Vagina (tissue), 2 donors: ENCODE data around the gene DPP6. TPM values are rescaled to one million over a fixed set of nuclear protein-coding genes. Genes with fewer than 3 reads are reported as not detected.

Experiments used
- DNase-seq, 2 donors: peaks; one replicate each; pipeline ENCODE4 v3.0.0-alpha.2; 2017; ENCODE audit errors: extremely low spot score in 2 of 2
- H3K27ac ChIP-seq: fragments of 200-600 bp; sonication (generic); one replicate; pipeline ENCODE4 v1.5.1; 2019
- H3K27me3 ChIP-seq: fragments of 200-600 bp; sonication (generic); one replicate; pipeline ENCODE4 v1.5.1; 2019
- H3K36me3 ChIP-seq, 2 donors: fragments of 200-600 bp; sonication (generic); one replicate each; pipeline ENCODE4 v1.5.1; 2017 to 2019
- H3K4me1 ChIP-seq: fragments of 200-600 bp; sonication (generic); one replicate; pipeline ENCODE4 v1.5.1; 2019
- H3K4me3 ChIP-seq, 2 donors: fragments of 200-600 bp; sonication (generic); 1 replicate in 1 of 2; 2 replicates in 1 of 2; pipeline ENCODE4 v1.5.1; 2016 to 2019
- H3K9me3 ChIP-seq: fragments of 200-600 bp; sonication (generic); one replicate; pipeline ENCODE4 v1.5.1; 2019
- CTCF ChIP-seq, 3 experiments: fragments of 450-650 bp in 2 of 3; fragments of 200-600 bp in 1 of 3; sonication (generic) in 1 of 3; IDR thresholded peaks; one replicate each; pipeline ENCODE4 v1.5.1; 2017 to 2019; ENCODE audit warnings: antibody characterized with exemption in 3 of 3, mild to moderate bottlenecking in 2 of 3, moderate library complexity in 2 of 3
- POLR2A ChIP-seq, 2 donors: fragments of 450-650 bp; IDR thresholded peaks; one replicate each; pipeline ENCODE4 v1.6.1; 2017; ENCODE audit warnings: antibody characterized with exemption in 2 of 2, mild to moderate bottlenecking in 2 of 2, moderate library complexity in 2 of 2
- POLR2AphosphoS5 ChIP-seq, 2 donors: sonication (generic); formaldehyde crosslinking; IDR thresholded peaks; one replicate each; pipeline ENCODE4 v1.9.0; 2017; ENCODE audit warnings: antibody characterized with exemption in 2 of 2, mild to moderate bottlenecking in 2 of 2, low read depth in 1 of 2; ENCODE audit not compliant: insufficient read depth in 1 of 2
- intact Hi-C: fragments of 100-400 bp; cut with DNase I; formaldehyde crosslinking; loops from one replicate; pipeline ENCODE4 v1.15.1; 2023
- total RNA-seq: library from RNA; depleted of rRNA; stranded (reverse); fragments of >200 nt; gene quantifications from one replicate; pipeline ENCODE4 v1.2.3, GENCODE V29; 2016

The DPP6 gene
- total RNA-seq, 1 donor from 2014 or later = 7.9 TPM

GRCh38 chr7:154880513-154880912 is 828.3 kb downstream of the DPP6 start:
- DNase-seq = no peak
- H3K27me3 ChIP-seq = no peaks in the 10 kb centered on the region
- no peak overlapping the region for H3K4me3 ChIP-seq
- intact Hi-C loops = no loop called here
- no peak overlapping the region for H3K27ac ChIP-seq
- H3K9me3 ChIP-seq = no peaks in the 10 kb centered on the region
- TF ChIP-seq CTCF (IDR thresholded peaks at IDR 0.05) (no peak), POLR2AphosphoS5 (IDR thresholded peaks at IDR 0.05; ENCODE audit: insufficient read depth in 1 of 2, low read depth in 1 of 2) (no peak), POLR2A (IDR thresholded peaks at IDR 0.05) (no peak)
- no peaks in the 10 kb centered on the region for H3K36me3 ChIP-seq
- H3K4me1 ChIP-seq = no peaks in the 10 kb centered on the region

GRCh38 chr7:154881026-154881425 is 828.8 kb downstream of the DPP6 start:
- Histone ChIP-seq H3K27ac (no peak overlapping the region), H3K4me3 (no peak overlapping the region), H3K9me3 (no peaks in the 10 kb centered on the region), H3K36me3 (no peaks in the 10 kb centered on the region), H3K4me1 (no peaks in the 10 kb centered on the region), H3K27me3 (no peaks in the 10 kb centered on the region)
- no peak for DNase-seq
- TF ChIP-seq CTCF (IDR thresholded peaks at IDR 0.05) = no peak
- TF ChIP-seq POLR2A (IDR thresholded peaks at IDR 0.05) = no peak
- no peak for TF ChIP-seq POLR2AphosphoS5 (IDR thresholded peaks at IDR 0.05; ENCODE audit: insufficient read depth in 1 of 2, low read depth in 1 of 2)
- intact Hi-C loops = no loop called here

GRCh38 chr7:154881526-154881925 is 829.3 kb downstream of the DPP6 start:
- TF ChIP-seq POLR2A (IDR thresholded peaks at IDR 0.05) = no peak
- no peak for TF ChIP-seq POLR2AphosphoS5 (IDR thresholded peaks at IDR 0.05; ENCODE audit: insufficient read depth in 1 of 2, low read depth in 1 of 2)
- TF ChIP-seq CTCF (IDR thresholded peaks at IDR 0.05) = no peak
- Histone ChIP-seq H3K36me3 (no peaks in the 10 kb centered on the region), H3K4me3 (no peak overlapping the region), H3K9me3 (no peaks in the 10 kb centered on the region), H3K4me1 (no peaks in the 10 kb centered on the region), H3K27me3 (no peaks in the 10 kb centered on the region), H3K27ac (no peak overlapping the region)
- intact Hi-C loops = no loop called here
- DNase-seq = no peak

- Histone ChIP-seq H3K4me1 (no peaks in the 10 kb centered on the region), H3K27ac (no peak overlapping the region), H3K36me3 (no peaks in the 10 kb centered on the region), H3K9me3 (no peaks in the 10 kb centered on the region), H3K4me3 (no peak overlapping the region), H3K27me3 (no peaks in the 10 kb centered on the region)
- no peak for DNase-seq
- intact Hi-C loops = no loop called here
- TF ChIP-seq CTCF (IDR thresholded peaks at IDR 0.05) (no peak), POLR2AphosphoS5 (IDR thresholded peaks at IDR 0.05; ENCODE audit: insufficient read depth in 1 of 2, low read depth in 1 of 2) (no peak), POLR2A (IDR thresholded peaks at IDR 0.05) (no peak)
Measured at GRCh38 chr7:154882931-154883474, 830.8 kb downstream of the DPP6 start.

GRCh38 chr7:154884348-154884920 is 832.2 kb downstream of the DPP6 start:
- Histone ChIP-seq H3K4me1 (no peaks in the 10 kb centered on the region), H3K27ac (no peak overlapping the region), H3K4me3 (no peak overlapping the region), H3K36me3 (no peaks in the 10 kb centered on the region), H3K9me3 (no peaks in the 10 kb centered on the region), H3K27me3 (no peaks in the 10 kb centered on the region)
- TF ChIP-seq POLR2A (IDR thresholded peaks at IDR 0.05) (no peak), POLR2AphosphoS5 (IDR thresholded peaks at IDR 0.05; ENCODE audit: insufficient read depth in 1 of 2, low read depth in 1 of 2) (no peak), CTCF (IDR thresholded peaks at IDR 0.05) (no peak)
- intact Hi-C loops = no loop called here
- no peak for DNase-seq
